SJSA1 (cell line): ENCODE data around the gene GSDME. TPM values are rescaled to one million over a fixed set of nuclear protein-coding genes. Genes with fewer than 3 reads are reported as not detected.

Experiments used
- DNase-seq, 2 experiments: peaks; one replicate each; pipeline ENCODE4 v3.0.0-alpha.2; 2015 to 2020; ENCODE audit warnings: low spot score in 2 of 2, low read depth in 1 of 2
- H3K27ac ChIP-seq: fragments of 250-450 bp; sonication (Bioruptor Pico); 2 replicates; pipeline ENCODE4 v1.5.1; 2020; ENCODE audit warnings: mild to moderate bottlenecking, moderate library complexity
- H3K27me3 ChIP-seq: fragments of 250-450 bp; sonication (Bioruptor Pico); replicated peaks from 2 replicates; pipeline ENCODE4 v1.5.1; 2020; ENCODE audit warnings: mild to moderate bottlenecking, moderate library complexity
- H3K36me3 ChIP-seq: fragments of 250-450 bp; sonication (Bioruptor Pico); 2 replicates; pipeline ENCODE4 v1.5.1; 2020; ENCODE audit warnings: mild to moderate bottlenecking
- H3K4me1 ChIP-seq: fragments of 250-450 bp; sonication (Bioruptor Pico); replicated peaks from 2 replicates; pipeline ENCODE4 v1.6.1; 2021; ENCODE audit warnings: mild to moderate bottlenecking
- H3K4me3 ChIP-seq: fragments of 250-450 bp; sonication (Bioruptor Pico); 2 replicates; pipeline ENCODE4 v1.5.1; 2020; ENCODE audit warnings: mild to moderate bottlenecking
- H3K9me3 ChIP-seq: fragments of 250-450 bp; sonication (Bioruptor Pico); replicated peaks from 2 replicates; pipeline ENCODE4 v1.5.1; 2020; ENCODE audit warnings: mild to moderate bottlenecking
- total RNA-seq: library from RNA; depleted of rRNA; stranded (reverse); fragments of >200 nt; shearing (Covaris generic); gene quantifications from 2 replicates; pipeline ENCODE4 v1.2.3, GENCODE V29; 2014

The GSDME gene
- total RNA-seq, 1 experiment from 2014 or later = 7.9 TPM

GRCh38 chr7:24764011-24764410, 6.7 kb upstream of the GSDME start:
- Histone ChIP-seq H3K36me3 (no peaks in the 10 kb centered on the region), H3K27me3 (no peaks in the 10 kb centered on the region), H3K4me1 (no peaks in the 10 kb centered on the region), H3K4me3 (no peak overlapping the region), H3K9me3 (no peaks in the 10 kb centered on the region), H3K27ac (no peak overlapping the region)
- DNase-seq = no peak

- Histone ChIP-seq H3K4me3 (no peak overlapping the region), H3K36me3 (no peaks in the 10 kb centered on the region), H3K27ac (no peak overlapping the region), H3K27me3 (no peaks in the 10 kb centered on the region), H3K9me3 (no peaks in the 10 kb centered on the region), H3K4me1 (no peaks in the 10 kb centered on the region; the same call in 1 of the 2 replicates)
- no peak for DNase-seq
These were observed 6.1 kb upstream of the GSDME start for GRCh38 chr7:24763303-24763901.

- H3K4me1 ChIP-seq = peaks cover 6% of the 10 kb centered on the region
- no peaks in the 10 kb centered on the region for H3K9me3 ChIP-seq
- no peaks in the 10 kb centered on the region for H3K27me3 ChIP-seq
- no peak for DNase-seq
- no peaks in the 10 kb centered on the region for H3K36me3 ChIP-seq
- no peak overlapping the region for H3K27ac ChIP-seq
- no peak overlapping the region for H3K4me3 ChIP-seq
These were observed 5.5 kb upstream of the GSDME start for GRCh38 chr7:24762771-24763170.

- H3K4me1 ChIP-seq = peaks cover 17% of the 10 kb centered on the region
- no peaks in the 10 kb centered on the region for H3K9me3 ChIP-seq
- H3K27ac ChIP-seq = no peak overlapping the region
- no peak for DNase-seq
- H3K27me3 ChIP-seq = no peaks in the 10 kb centered on the region
- H3K4me3 ChIP-seq = no peak overlapping the region
- no peaks in the 10 kb centered on the region for H3K36me3 ChIP-seq
These were observed 3.7 kb upstream of the GSDME start for GRCh38 chr7:24760968-24761367.

- Histone ChIP-seq H3K4me1 (peaks cover 23% of the 10 kb centered on the region), H3K27me3 (no peaks in the 10 kb centered on the region), H3K36me3 (no peaks in the 10 kb centered on the region), H3K27ac (peak overlapping the region; percentile 83), H3K9me3 (no peaks in the 10 kb centered on the region), H3K4me3 (peak overlapping the region; percentile 77)
- DNase-seq = peak in 1 of 2 experiments; percentile 63
These were observed 515 bp downstream of the GSDME start for GRCh38 chr7:24756545-24757352.

GRCh38 chr7:24755541-24756407, 1.5 kb downstream of the GSDME start:
- H3K9me3 ChIP-seq = no peaks in the 10 kb centered on the region
- no peak overlapping the region for H3K27ac ChIP-seq
- H3K36me3 ChIP-seq = no peaks in the 10 kb centered on the region
- peak in 1 of 2 experiments; percentile 11 for DNase-seq
- H3K4me1 ChIP-seq = peaks cover 23% of the 10 kb centered on the region
- no peak overlapping the region for H3K4me3 ChIP-seq
- H3K27me3 ChIP-seq = no peaks in the 10 kb centered on the region

GRCh38 chr7:24754906-24755506, 2.3 kb downstream of the GSDME start:
- Histone ChIP-seq H3K27ac (no peak overlapping the region), H3K9me3 (no peaks in the 10 kb centered on the region), H3K4me1 (peaks cover 23% of the 10 kb centered on the region), H3K27me3 (no peaks in the 10 kb centered on the region), H3K36me3 (no peaks in the 10 kb centered on the region), H3K4me3 (no peak overlapping the region)
- DNase-seq = no peak

- H3K4me1 ChIP-seq = peaks cover 14% of the 10 kb centered on the region
- no peaks in the 10 kb centered on the region for H3K27me3 ChIP-seq
- H3K27ac ChIP-seq = no peak overlapping the region
- DNase-seq = no peak
- H3K9me3 ChIP-seq = no peaks in the 10 kb centered on the region
- H3K36me3 ChIP-seq = no peaks in the 10 kb centered on the region
- no peak overlapping the region for H3K4me3 ChIP-seq
These were observed 5.0 kb downstream of the GSDME start for GRCh38 chr7:24752073-24752800.

- no peaks in the 10 kb centered on the region for H3K9me3 ChIP-seq
- H3K4me3 ChIP-seq = no peak overlapping the region
- H3K27me3 ChIP-seq = no peaks in the 10 kb centered on the region
- no peak for DNase-seq
- peaks cover 12% of the 10 kb centered on the region for H3K4me1 ChIP-seq
- H3K27ac ChIP-seq = no peak overlapping the region
- no peaks in the 10 kb centered on the region for H3K36me3 ChIP-seq
These were observed 5.8 kb downstream of the GSDME start for GRCh38 chr7:24751484-24751883.

GRCh38 chr7:24750441-24751055, 6.7 kb downstream of the GSDME start:
- peaks cover 2% of the 10 kb centered on the region; the same call in 1 of the 2 replicates for H3K4me1 ChIP-seq
- H3K4me3 ChIP-seq = no peak overlapping the region
- no peak overlapping the region for H3K27ac ChIP-seq
- no peak for DNase-seq
- no peaks in the 10 kb centered on the region for H3K36me3 ChIP-seq
- no peaks in the 10 kb centered on the region for H3K27me3 ChIP-seq
- no peaks in the 10 kb centered on the region for H3K9me3 ChIP-seq

GRCh38 chr7:24748521-24748920, 8.7 kb downstream of the GSDME start:
- Histone ChIP-seq H3K4me1 (no peaks in the 10 kb centered on the region), H3K27ac (no peak overlapping the region), H3K4me3 (no peak overlapping the region), H3K27me3 (no peaks in the 10 kb centered on the region), H3K36me3 (no peaks in the 10 kb centered on the region), H3K9me3 (no peaks in the 10 kb centered on the region)
- no peak for DNase-seq

- no peak overlapping the region for H3K4me3 ChIP-seq
- H3K9me3 ChIP-seq = no peaks in the 10 kb centered on the region
- H3K27ac ChIP-seq = no peak overlapping the region
- H3K4me1 ChIP-seq = no peaks in the 10 kb centered on the region
- no peak for DNase-seq
- no peaks in the 10 kb centered on the region for H3K27me3 ChIP-seq
- no peaks in the 10 kb centered on the region for H3K36me3 ChIP-seq
These were observed 11.9 kb downstream of the GSDME start for GRCh38 chr7:24745355-24745754.

GRCh38 chr7:24743471-24743870, 13.8 kb downstream of the GSDME start:
- Histone ChIP-seq H3K4me3 (no peak overlapping the region), H3K27ac (no peak overlapping the region), H3K4me1 (no peaks in the 10 kb centered on the region), H3K9me3 (no peaks in the 10 kb centered on the region; the same call in 1 of the 2 replicates), H3K27me3 (no peaks in the 10 kb centered on the region), H3K36me3 (no peaks in the 10 kb centered on the region)
- no peak for DNase-seq
